Chondrocyte (in vitro differentiated cells): Measurements from ENCODE around the gene TXNDC2. TPM values are rescaled to one million over a fixed set of nuclear protein-coding genes. Genes with fewer than 3 reads are reported as not detected.

Experiments
- DNase-seq: peaks from one replicate; pipeline ENCODE4 v3.0.0; 2021; ENCODE audit warnings: mixed read lengths, low spot score
- H3K27ac Mint-ChIP-seq: one replicate; pipeline ENCODE4 v1.8.0; 2021; ENCODE audit warnings: mild to moderate bottlenecking, moderate library complexity, mixed read lengths; ENCODE audit not compliant: unreplicated experiment
- H3K27me3 Mint-ChIP-seq: 2 replicates; pipeline ENCODE4 v1.8.0; 2021; ENCODE audit warnings: low read depth, mixed read lengths
- H3K36me3 Mint-ChIP-seq: 2 replicates; pipeline ENCODE4 v1.8.0; 2021; ENCODE audit warnings: low read depth, mixed read lengths
- H3K4me1 Mint-ChIP-seq: 2 replicates; pipeline ENCODE4 v1.8.0; 2021; ENCODE audit warnings: low read depth, mild to moderate bottlenecking, mixed read lengths
- H3K4me3 Mint-ChIP-seq: one replicate; pipeline ENCODE4 v1.8.0; 2021; ENCODE audit warnings: mild to moderate bottlenecking, moderate library complexity, mixed read lengths; ENCODE audit not compliant: unreplicated experiment
- H3K9me3 Mint-ChIP-seq: 2 replicates; pipeline ENCODE4 v1.8.0; 2021; ENCODE audit warnings: low read depth, mixed read lengths
- CTCF ChIP-seq: fragments of 200-600 bp; sonication (generic); IDR thresholded peaks from 2 replicates; pipeline ENCODE4 v1.5.0; 2021; ENCODE audit warnings: antibody characterized with exemption, mild to moderate bottlenecking, moderate library complexity
- total RNA-seq: library from RNA; stranded (reverse); gene quantifications from 3 replicates; pipeline ENCODE4 v1.2.1, GENCODE V29; 2021

The TXNDC2 gene
- total RNA-seq, 1 donor from 2014 or later: 0.17 TPM

- Mint-ChIP-seq H3K9me3 (no peaks in the 10 kb centered on the region), H3K4me1 (peaks cover 11% of the 10 kb centered on the region), H3K36me3 (no peaks in the 10 kb centered on the region), H3K27ac (no peak overlapping the region), H3K27me3 (no peaks in the 10 kb centered on the region), H3K4me3 (no peak overlapping the region)
- DNase-seq: no peak
- no peak for TF ChIP-seq CTCF
These were observed 1.7 kb upstream of the TXNDC2 start for GRCh38 chr18:9884090-9884489.

- Mint-ChIP-seq H3K4me3 (no peak overlapping the region), H3K27me3 (no peaks in the 10 kb centered on the region), H3K36me3 (no peaks in the 10 kb centered on the region), H3K4me1 (peaks cover 11% of the 10 kb centered on the region), H3K27ac (no peak overlapping the region), H3K9me3 (no peaks in the 10 kb centered on the region)
- no peak for TF ChIP-seq CTCF
- no peak for DNase-seq
These were observed 1.1 kb upstream of the TXNDC2 start for GRCh38 chr18:9884532-9885140.

GRCh38 chr18:9886005-9886348 lies 204 bp downstream of the TXNDC2 start:
- H3K27me3 Mint-ChIP-seq: no peaks in the 10 kb centered on the region
- no peak overlapping the region for H3K27ac Mint-ChIP-seq
- DNase-seq: no peak
- no peak for TF ChIP-seq CTCF
- H3K4me3 Mint-ChIP-seq: no peak overlapping the region
- H3K36me3 Mint-ChIP-seq: no peaks in the 10 kb centered on the region
- H3K4me1 Mint-ChIP-seq: peaks cover 11% of the 10 kb centered on the region
- no peaks in the 10 kb centered on the region for H3K9me3 Mint-ChIP-seq

GRCh38 chr18:9887992-9888391 lies 2.2 kb downstream of the TXNDC2 start:
- H3K4me3 Mint-ChIP-seq: no peak overlapping the region
- no peak for DNase-seq
- TF ChIP-seq CTCF: no peak
- no peak overlapping the region for H3K27ac Mint-ChIP-seq
- H3K9me3 Mint-ChIP-seq: no peaks in the 10 kb centered on the region
- H3K36me3 Mint-ChIP-seq: no peaks in the 10 kb centered on the region
- H3K27me3 Mint-ChIP-seq: no peaks in the 10 kb centered on the region
- peaks cover 8% of the 10 kb centered on the region for H3K4me1 Mint-ChIP-seq

- no peak for DNase-seq
- H3K4me3 Mint-ChIP-seq: no peak overlapping the region
- no peak overlapping the region for H3K27ac Mint-ChIP-seq
- H3K9me3 Mint-ChIP-seq: no peaks in the 10 kb centered on the region
- no peaks in the 10 kb centered on the region for H3K36me3 Mint-ChIP-seq
- no peaks in the 10 kb centered on the region for H3K27me3 Mint-ChIP-seq
- H3K4me1 Mint-ChIP-seq: peaks cover 5% of the 10 kb centered on the region
- TF ChIP-seq CTCF: no peak
These were observed 4.4 kb downstream of the TXNDC2 start for GRCh38 chr18:9890196-9890595.
